Spleen (tissue), 11 donors: ENCODE measurements around the gene SEL1L. TPM values are rescaled to one million over a fixed set of nuclear protein-coding genes. Genes with fewer than 3 reads are reported as not detected.

Experiments
- DNase-seq: peaks from one replicate; pipeline ENCODE4 v3.0.0-alpha.2; 2020
- H3K27ac ChIP-seq, 8 donors: fragments of 200-600 bp; sonication (generic) in 7 of 8; 1 replicate in 4 of 8; 2 replicates in 4 of 8; pipeline versions ENCODE4 v1.5.0 to v1.8.0; 2016 to 2021; ENCODE audit warnings: inconsistent platforms in 4 of 8, mild to moderate bottlenecking in 4 of 8, moderate library complexity in 1 of 8
- H3K27me3 ChIP-seq, 7 donors: fragments of 200-600 bp; sonication (generic) in 6 of 7; replicated peaks in 1 of 7; 1 replicate in 4 of 7; 2 replicates in 3 of 7; pipeline versions ENCODE4 v1.5.0 to v1.8.0; 2016 to 2021; ENCODE audit warnings: inconsistent platforms in 3 of 7, mild to moderate bottlenecking in 1 of 7
- H3K36me3 ChIP-seq, 6 donors: fragments of 200-600 bp; sonication (generic) in 5 of 6; 1 replicate in 4 of 6; 2 replicates in 2 of 6; pipeline versions ENCODE4 v1.5.0 to v1.8.0; 2016 to 2021; ENCODE audit warnings: inconsistent platforms in 2 of 6
- H3K4me1 ChIP-seq, 6 donors: fragments of 200-600 bp; sonication (generic) in 5 of 6; 1 replicate in 3 of 6; 2 replicates in 3 of 6; pipeline versions ENCODE4 v1.5.0 to v1.8.0; 2016 to 2021; ENCODE audit warnings: inconsistent platforms in 3 of 6
- H3K4me3 ChIP-seq, 8 donors: fragments of 200-600 bp; sonication (generic) in 7 of 8; 1 replicate in 4 of 8; 2 replicates in 4 of 8; pipeline versions ENCODE4 v1.5.0 to v1.8.0; 2016 to 2021; ENCODE audit warnings: inconsistent platforms in 4 of 8, mild to moderate bottlenecking in 4 of 8, moderate library complexity in 2 of 8
- H3K9me3 ChIP-seq, 8 donors: fragments of 200-600 bp; sonication (generic) in 7 of 8; 1 replicate in 4 of 8; 2 replicates in 4 of 8; pipeline versions ENCODE4 v1.5.0 to v1.8.0; 2016 to 2021; ENCODE audit warnings: inconsistent platforms in 4 of 8
- POLR2A ChIP-seq, 3 donors: fragments of 450-650 bp; IDR thresholded peaks; one replicate each; pipeline ENCODE4 v1.5.1; 2017; ENCODE audit warnings: antibody characterized with exemption in 3 of 3, mild to moderate bottlenecking in 1 of 3
- POLR2AphosphoS5 ChIP-seq, 3 donors: sonication (generic); formaldehyde crosslinking; IDR thresholded peaks; one replicate each; pipeline ENCODE4 v1.5.1; 2017; ENCODE audit warnings: antibody characterized with exemption in 3 of 3
- WGBS, 5 donors: extraction: QIAGEN DNeasy Blood & Tissue Kit in 3 of 5; methylation state at CpG; one replicate each; pipeline versions ENCODE4 v1.1.5 to v1.1.7; 2013 to 2018; 5-methylcytosine and 5-hydroxymethylcytosine counted together
- intact Hi-C: fragments of 100-400 bp; cut with DNase I; formaldehyde crosslinking; loops from one replicate; pipeline ENCODE4 v1.15.0; 2023; ENCODE audit warnings: low total_unique reads
- polyA plus RNA-seq, 3 donors: library from polyadenylated mRNA; stranded (reverse); fragments of 200-250 nt; gene quantifications; one replicate each; pipeline ENCODE4 v1.2.1, GENCODE V29; 2013
- total RNA-seq, 7 donors: library from RNA; depleted of rRNA in 3 of 7; stranded (reverse); fragments of >200 nt in 3 of 7; fragmentation: NEBNext Ultra II Directional in 4 of 7; extraction: Animal tissue kit (Norgen Biotek cat#: 25700) in 4 of 7; gene quantifications; one replicate each; pipeline versions ENCODE4 v1.1.0 to v1.2.1, GENCODE V29; 2016 to 2021
- TF ChIP-seq, protein P1 (sequence below), 11 experiments: fragments of 200-600 bp in 7 of 11; fragments of 450-650 bp in 4 of 11; sonication (generic) in 4 of 11; IDR thresholded peaks in 8 of 11; conservative IDR thresholded peaks in 3 of 11; 1 replicate in 7 of 11; 2 replicates in 4 of 11; pipeline versions ENCODE4 v1.4.0 to v1.8.0; 2016 to 2021; ENCODE audit warnings: antibody characterized with exemption in 11 of 11, inconsistent platforms in 4 of 11, mild to moderate bottlenecking in 1 of 11
- donor health status: healthy with polysubstance abuse.
- donor health status: DM: no; HTN: no; CAD: no; lungs with moderate emphysema.
- donor health status: DM: no; HTN: no; CAD: no.
- donor health status: Bipolar disorder and iron deficiency.
- donor health status: healthy.
- donor health status: DM: no; HTN: no; CAD: no.
- donor health status: DM: yes; HTN: yes; CAD: no.

Gene SEL1L
- total and polyA plus RNA-seq, 10 donors: 7.1 to 118 (median 84.3) TPM

DNA sequence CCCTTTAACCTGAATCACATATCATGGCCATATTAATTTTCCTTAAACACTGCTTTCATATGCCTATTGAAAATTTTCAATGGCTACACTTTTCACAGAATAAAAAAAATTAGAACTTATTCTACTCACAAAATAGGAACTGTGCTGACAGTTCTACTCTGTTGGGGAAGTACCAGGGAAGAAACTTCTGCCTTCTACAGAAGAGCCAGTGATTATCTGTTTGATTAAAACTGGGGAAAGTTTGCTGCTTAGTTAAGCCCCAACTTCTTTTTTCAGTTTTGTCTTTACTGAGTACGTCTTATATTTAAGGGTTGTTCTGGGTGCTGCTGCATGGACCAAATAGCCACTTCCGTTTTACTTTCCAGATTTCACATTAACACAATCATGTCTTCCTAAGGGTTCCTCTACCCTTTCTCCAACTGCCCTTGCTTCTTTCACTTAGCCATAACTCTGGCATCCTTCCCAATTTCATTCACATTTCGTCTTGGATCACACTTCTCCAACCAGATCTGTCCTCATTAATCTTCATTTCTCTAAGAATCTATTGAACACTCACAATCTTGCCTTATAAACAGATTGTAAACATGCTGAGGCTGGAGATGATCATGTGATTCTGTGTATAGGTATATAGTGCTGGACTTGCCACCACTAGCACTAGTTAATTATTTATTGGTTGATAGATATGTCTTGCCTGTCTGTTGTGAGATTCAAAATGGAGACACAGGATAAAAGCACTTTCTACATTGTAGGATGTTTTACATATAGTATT, 1.9 kb upstream of the SEL1L start:
- DNase-seq: no peak
- intact Hi-C loops: no loop called here
- Histone ChIP-seq H3K9me3 (peaks cover 0 to 12% (median 0%) of the 10 kb centered on the region in 8 donors), H3K27me3 (peaks cover 0 to 10% (median 0%) of the 10 kb centered on the region in 7 donors), H3K27ac (peak overlapping the region in 4 of 8 donors; percentile 33 to 90 (median 72)), H3K4me3 (no peak overlapping the region), H3K4me1 (peaks cover 19 to 48% (median 44%) of the 10 kb centered on the region in 6 donors), H3K36me3 (peaks cover 0 to 16% (median 0%) of the 10 kb centered on the region in 6 donors)
- TF ChIP-seq, protein P1, sequence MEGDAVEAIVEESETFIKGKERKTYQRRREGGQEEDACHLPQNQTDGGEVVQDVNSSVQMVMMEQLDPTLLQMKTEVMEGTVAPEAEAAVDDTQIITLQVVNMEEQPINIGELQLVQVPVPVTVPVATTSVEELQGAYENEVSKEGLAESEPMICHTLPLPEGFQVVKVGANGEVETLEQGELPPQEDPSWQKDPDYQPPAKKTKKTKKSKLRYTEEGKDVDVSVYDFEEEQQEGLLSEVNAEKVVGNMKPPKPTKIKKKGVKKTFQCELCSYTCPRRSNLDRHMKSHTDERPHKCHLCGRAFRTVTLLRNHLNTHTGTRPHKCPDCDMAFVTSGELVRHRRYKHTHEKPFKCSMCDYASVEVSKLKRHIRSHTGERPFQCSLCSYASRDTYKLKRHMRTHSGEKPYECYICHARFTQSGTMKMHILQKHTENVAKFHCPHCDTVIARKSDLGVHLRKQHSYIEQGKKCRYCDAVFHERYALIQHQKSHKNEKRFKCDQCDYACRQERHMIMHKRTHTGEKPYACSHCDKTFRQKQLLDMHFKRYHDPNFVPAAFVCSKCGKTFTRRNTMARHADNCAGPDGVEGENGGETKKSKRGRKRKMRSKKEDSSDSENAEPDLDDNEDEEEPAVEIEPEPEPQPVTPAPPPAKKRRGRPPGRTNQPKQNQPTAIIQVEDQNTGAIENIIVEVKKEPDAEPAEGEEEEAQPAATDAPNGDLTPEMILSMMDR (IDR thresholded peaks at IDR 0.05 in 8 of 11, conservative IDR thresholded peaks at IDR 0.05 in 3 of 11): no peak
- no peak for TF ChIP-seq POLR2AphosphoS5 (IDR thresholded peaks at IDR 0.05)
- TF ChIP-seq POLR2A (IDR thresholded peaks at IDR 0.05): no peak
- 43 to 56% (median 47%) methylated on average over 3 of the region's 3 CpGs for WGBS, 5 donors

DNA sequence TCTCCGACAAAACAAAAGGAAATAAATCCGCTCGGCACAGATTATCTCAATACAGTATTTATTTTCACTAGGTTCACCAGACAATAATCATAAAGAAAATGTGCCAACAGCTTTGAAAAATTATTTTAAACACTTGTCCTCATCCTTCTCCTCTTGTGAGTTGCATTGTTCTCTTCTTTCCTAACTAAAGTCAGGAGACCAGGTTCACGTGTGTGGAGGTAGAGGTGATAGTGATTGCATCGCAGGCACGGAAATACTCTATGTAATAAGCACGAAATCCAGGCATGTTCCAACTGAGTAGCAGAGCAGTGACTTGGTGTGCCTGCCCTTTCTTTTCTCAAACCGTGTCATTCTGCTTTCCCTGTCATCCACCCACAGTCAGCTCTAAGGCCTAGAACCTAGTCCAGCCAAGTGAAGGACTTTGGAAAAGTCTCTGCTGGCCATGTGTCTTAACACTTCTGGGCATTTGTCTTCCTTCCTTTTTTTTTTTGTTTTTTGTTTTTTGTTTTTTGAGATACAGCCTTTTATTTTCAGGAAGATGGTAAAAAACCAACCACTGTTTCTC, 939 bp upstream of the SEL1L start:
- H3K36me3 ChIP-seq: peaks cover 0 to 16% (median 0%) of the 10 kb centered on the region in 6 donors
- peaks cover 27 to 58% (median 54%) of the 10 kb centered on the region in 6 donors for H3K4me1 ChIP-seq
- intact Hi-C loops: no loop called here
- peaks cover 0 to 12% (median 0%) of the 10 kb centered on the region in 8 donors for H3K9me3 ChIP-seq
- 92 to 95% (median 93%) methylated on average over 8 of the region's 8 CpGs for WGBS, 5 donors
- peak overlapping the region in 5 of 8 donors; percentile 23 to 90 (median 55) for H3K27ac ChIP-seq
- TF ChIP-seq POLR2A (IDR thresholded peaks at IDR 0.05): no peak
- TF ChIP-seq POLR2AphosphoS5 (IDR thresholded peaks at IDR 0.05): no peak
- TF ChIP-seq, protein P1 (IDR thresholded peaks at IDR 0.05 in 8 of 11, conservative IDR thresholded peaks at IDR 0.05 in 3 of 11): no peak
- no peak for DNase-seq
- peak overlapping the region in 2 of 8 donors; percentile 93 to 98 for H3K4me3 ChIP-seq
- no peaks in the 10 kb centered on the region for H3K27me3 ChIP-seq

DNA sequence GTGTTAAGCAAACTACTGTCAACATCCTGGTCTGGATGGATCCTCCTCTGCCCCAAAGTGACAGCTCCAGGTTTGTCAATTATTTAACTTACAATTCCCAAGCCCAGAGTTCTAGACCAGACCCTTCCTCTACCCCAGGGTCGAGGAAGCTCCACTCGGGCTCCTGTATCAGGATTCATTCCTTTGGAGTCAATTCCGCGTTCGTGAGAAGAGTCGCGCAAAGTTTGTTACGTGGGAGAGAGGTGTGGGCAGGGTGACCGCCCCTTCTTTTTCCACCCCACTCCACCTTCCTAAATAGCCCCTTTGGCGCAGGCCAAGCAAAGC, 479 bp downstream of the SEL1L start:
- Histone ChIP-seq H3K9me3 (peaks cover 0 to 8% (median 0%) of the 10 kb centered on the region in 8 donors), H3K4me3 (peak overlapping the region; percentile 93 to 99 (median 98)), H3K36me3 (peaks cover 0 to 16% (median 0%) of the 10 kb centered on the region in 6 donors), H3K4me1 (peaks cover 31 to 72% (median 63%) of the 10 kb centered on the region in 6 donors), H3K27ac (peak overlapping the region; percentile 66 to 90 (median 85)), H3K27me3 (no peaks in the 10 kb centered on the region)
- no peak for DNase-seq
- TF ChIP-seq POLR2AphosphoS5 (IDR thresholded peaks at IDR 0.05) (no peak), POLR2A (IDR thresholded peaks at IDR 0.05) (no peak)
- TF ChIP-seq, protein P1 (IDR thresholded peaks at IDR 0.05 in 8 of 11, conservative IDR thresholded peaks at IDR 0.05 in 3 of 11): no peak
- intact Hi-C loops: no loop called here
- WGBS, 5 donors: 0% methylated on average over 10 of the region's 10 CpGs

DNA sequence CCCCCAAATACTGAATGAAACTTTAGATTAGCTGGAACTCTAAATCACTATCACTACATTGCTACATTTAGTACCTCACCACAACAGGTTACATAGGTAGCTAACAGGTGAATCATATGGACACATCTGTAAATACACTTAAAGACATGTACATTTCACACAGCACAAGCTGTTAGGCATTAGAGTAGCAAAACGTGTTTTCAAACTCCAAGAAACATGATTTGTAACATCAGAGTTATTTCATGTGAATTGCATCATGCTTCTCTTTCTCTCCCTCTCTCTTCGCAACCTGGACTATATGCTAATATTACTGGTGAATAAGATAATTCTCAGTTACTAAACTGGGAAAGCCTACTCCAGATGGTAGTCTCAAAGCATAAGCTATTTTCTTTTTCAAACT, 4.3 kb downstream of the SEL1L start:
- WGBS, 5 donors: 43 to 70% (median 56%) methylated on average over 2 of the region's 2 CpGs
- no peaks in the 10 kb centered on the region for H3K27me3 ChIP-seq
- peaks cover 23 to 79% (median 50%) of the 10 kb centered on the region in 6 donors for H3K4me1 ChIP-seq
- H3K4me3 ChIP-seq: no peak overlapping the region
- DNase-seq: no peak
- no peak overlapping the region for H3K27ac ChIP-seq
- TF ChIP-seq, protein P1 (IDR thresholded peaks at IDR 0.05 in 8 of 11, conservative IDR thresholded peaks at IDR 0.05 in 3 of 11): no peak
- TF ChIP-seq POLR2A (IDR thresholded peaks at IDR 0.05) (no peak), POLR2AphosphoS5 (IDR thresholded peaks at IDR 0.05) (no peak)
- peaks cover 0 to 43% (median 24%) of the 10 kb centered on the region in 6 donors for H3K36me3 ChIP-seq
- intact Hi-C loops: no loop called here
- H3K9me3 ChIP-seq: no peaks in the 10 kb centered on the region
